GM21515 (cell line): ENCODE measurements around the gene ARR3.
"Not testable (repeated sequence)": the region's sequence is repeated elsewhere in the genome, so short reads cannot be mapped to it uniquely, and the experiment has no call there.

ENCODE experiments used
- ATAC-seq: cut with Tn5 transposase; IDR thresholded peaks from one replicate; pipeline ENCODE4 v1.9.1; 2021; ENCODE audit not compliant: unreplicated experiment

The ARR3 gene

DNA sequence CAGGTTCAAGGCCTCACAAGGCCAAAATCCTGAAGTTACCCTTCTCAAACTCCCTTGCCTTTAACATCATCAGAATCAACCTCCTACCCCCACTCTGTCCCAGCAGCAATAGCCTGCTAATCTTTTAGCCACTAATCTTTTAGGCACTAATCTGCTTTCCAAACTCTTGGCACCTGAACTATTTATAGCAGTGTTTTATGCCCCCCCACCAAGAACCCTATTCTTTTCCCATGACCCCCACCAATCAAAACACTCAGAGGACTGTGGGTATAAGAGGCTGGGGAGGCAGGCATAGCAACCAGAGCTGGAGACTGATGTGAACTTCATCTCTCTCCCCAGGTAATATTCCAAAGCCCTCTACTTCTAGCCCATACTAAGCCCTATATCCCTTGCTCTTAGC, at the start of gene ARR3:
TSS of gene ARR3 (plus strand) at position 301 of the 400 bp plus-strand sequence. CDS start 1,052 bp downstream, outside the sequence.
- ATAC-seq = no peak

DNA sequence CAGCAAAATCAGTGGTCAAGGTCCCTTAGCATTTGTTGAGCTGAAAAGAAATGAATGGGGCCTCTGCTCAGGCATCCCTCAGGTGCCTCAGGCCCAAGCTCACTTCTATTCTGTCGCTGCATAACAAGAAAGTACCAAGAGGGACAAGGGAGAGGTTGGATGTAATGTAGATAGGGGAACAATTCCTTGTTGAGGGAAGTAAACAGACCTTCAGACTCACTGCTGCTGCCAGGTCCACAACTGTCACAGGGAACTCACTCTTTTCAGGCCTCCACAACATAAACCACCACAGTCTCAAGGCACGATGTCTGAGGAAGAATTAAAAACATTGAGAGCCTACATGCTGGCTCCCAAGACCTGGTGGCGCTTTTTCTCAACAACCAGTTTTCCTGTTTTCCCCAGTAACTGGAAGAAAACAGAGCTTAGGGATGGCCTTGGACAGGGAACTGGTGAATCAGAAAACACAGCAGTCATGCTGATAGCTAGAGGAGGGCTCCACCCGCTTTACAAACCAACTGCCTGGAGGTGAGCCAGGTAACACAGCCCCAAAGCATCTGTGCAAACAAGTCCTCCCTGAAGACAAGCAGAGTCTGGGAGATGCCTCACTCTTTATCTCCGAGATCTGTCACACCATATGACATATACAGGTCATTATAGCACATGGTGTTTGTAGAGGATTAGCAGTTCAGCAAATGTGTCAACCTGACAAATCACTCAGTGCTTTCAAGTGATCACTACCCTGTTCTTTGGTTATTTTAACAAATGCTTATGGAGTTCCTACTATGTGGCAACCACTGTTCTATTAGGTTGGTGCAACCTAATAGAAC, 48.0 kb upstream of the ARR3 start:
- no peak for ATAC-seq

DNA sequence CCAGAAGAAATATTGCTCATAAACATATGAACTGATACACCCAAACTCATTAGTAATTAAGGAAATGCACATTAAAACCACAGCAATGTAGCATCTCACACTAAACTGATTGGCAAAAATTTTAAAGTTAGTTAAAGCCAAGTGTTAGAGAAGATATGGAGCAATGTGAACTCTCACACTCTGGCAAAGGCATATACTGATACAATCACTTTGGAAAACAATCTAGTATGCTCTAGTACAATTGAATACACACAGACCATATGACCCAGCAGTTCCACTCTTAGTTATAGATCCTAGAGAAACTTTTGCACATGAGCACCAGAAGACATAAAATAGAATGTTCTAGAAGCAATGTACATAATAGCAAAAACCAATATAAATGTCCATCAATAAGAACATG, 42.1 kb upstream of the ARR3 start:
- ATAC-seq = no peak

DNA sequence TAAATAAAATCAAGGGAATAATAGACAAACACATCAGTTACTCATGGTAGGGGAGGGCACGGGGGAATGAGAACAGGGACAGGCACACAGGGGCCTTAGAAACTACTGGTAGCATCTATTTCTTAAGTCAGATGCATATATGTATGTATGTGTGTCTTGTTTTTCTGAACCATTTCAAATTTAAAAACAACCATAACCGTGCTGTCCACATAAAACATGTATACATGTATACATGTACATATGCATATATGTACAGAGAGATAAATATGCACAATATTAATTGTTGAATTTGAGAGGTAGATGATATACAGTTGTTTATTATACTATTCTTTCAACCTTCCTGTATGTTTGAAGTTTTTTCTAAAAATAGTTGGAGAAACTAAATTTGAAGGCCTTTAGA, 41.4 kb upstream of the ARR3 start:
- no peak for ATAC-seq

DNA sequence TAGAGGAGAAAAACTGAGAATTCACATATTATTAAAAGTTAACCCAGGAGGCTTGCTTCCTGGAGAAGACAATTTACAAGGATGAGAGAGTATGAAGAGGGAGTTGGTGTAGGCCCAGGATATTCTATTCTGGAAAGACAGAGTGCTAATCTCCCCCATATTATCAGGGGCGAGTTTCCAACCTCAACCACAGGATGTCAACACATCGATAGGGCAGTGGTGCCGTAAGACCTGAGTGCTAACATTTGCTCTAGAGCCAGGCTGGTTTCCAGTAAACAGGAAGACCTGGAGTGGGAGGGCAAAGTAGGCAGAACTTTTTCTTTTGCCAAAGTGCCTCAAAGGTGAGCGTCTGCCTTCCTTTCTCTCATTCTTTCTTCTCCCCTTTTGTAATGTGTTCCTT, 36.5 kb upstream of the ARR3 start:
- no peak for ATAC-seq

DNA sequence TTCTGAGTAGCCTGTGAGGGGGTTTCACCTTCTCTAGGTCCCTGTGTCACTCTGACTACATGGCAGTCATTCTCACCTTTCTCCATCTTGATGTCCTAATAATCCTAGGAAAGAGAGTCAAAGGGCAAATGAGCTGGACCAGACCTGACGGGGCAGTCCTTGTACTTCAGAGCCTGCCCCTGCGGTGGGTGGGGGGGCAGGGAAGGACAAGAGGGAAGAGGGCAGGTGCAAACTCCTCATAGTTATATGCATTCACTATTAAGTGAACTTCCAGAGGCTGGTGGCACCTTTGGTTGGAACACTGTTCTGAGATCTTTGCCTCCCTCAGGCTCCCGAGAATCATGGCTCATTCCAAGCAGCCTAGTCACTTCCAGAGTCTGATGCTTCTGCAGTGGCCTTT, 33.8 kb upstream of the ARR3 start, which contains the start of gene AWAT1:
TSS of gene AWAT1 (plus strand) at position 301 of the 400 bp plus-strand sequence. CDS start at position 342, 41 bp downstream.
- no peak for ATAC-seq

DNA sequence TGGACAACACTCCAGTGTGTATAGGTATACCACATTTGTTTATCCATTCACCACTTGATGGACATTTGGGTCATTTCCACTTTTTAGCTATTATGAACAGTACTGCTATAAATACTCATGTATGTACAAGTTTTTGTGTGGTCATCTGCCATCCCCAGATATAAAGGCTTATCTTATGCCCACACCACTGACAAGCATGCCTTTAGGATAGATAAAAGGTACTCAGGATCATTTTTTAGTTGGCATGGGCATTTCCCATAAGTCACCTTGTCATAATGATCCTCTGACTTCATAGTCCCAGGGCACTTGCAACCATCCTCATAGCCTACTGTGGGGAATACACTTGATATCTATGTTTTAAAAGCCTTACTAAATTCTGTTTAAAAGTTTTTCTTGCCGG, 27.4 kb upstream of the ARR3 start:
- no peak for ATAC-seq

DNA sequence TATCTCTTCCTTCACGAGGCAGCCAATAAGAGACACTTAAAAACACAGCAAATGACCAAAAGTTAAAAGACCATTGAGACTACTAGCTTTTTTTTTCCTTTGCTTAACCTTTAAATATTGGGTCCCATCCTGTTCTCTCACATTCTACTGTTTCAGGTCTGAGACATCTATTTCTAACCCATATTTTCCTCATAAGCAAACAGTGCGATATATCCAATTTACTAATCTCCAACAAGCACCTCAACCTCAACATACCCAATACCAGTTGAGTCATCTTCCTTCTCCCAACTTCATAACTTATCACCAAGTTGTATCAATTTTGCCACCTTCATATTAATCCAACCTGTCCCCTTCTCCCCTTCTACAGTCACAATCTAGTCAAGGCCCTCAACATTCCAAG, 26.6 kb upstream of the ARR3 start:
- no peak for ATAC-seq

DNA sequence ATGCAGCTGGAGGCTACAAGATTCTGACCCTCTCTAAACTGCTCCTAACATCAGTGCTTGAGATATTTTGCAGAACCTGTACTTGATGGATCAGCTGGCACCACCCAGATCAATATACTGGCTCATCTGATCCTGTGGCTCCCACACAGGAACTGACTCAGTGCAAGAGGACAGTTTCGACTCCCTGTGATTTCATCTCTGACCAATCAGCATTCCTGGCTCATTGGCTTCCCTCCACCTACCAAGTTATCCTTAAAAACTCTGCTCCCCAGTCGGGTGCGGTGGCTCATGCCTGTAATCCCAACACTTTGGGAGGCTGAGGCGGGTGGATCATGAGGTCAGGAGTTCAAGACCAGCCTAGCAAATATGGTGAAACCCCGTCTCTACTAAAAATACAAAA, 24.5 kb upstream of the ARR3 start:
- ATAC-seq = not testable (repeated sequence)

DNA sequence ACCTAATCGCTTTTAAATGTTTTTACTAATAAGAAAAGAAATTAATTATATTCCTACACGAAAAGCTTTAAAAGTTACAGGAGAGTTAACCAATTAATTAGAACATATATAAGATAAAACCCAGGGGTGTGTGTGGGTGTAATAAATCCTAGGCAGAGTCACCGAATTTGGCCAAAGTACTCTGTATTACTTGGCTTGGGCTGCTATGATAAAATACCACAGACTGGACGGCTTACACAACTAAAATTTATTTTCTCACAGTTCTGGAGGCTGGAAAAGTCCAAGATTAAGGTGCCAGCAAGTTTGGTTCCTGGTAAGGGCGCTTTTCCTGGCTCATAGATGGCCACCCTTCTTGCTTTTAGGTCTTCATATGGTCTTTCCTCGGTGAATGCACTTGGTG, 23.3 kb upstream of the ARR3 start:
- ATAC-seq = no peak

DNA sequence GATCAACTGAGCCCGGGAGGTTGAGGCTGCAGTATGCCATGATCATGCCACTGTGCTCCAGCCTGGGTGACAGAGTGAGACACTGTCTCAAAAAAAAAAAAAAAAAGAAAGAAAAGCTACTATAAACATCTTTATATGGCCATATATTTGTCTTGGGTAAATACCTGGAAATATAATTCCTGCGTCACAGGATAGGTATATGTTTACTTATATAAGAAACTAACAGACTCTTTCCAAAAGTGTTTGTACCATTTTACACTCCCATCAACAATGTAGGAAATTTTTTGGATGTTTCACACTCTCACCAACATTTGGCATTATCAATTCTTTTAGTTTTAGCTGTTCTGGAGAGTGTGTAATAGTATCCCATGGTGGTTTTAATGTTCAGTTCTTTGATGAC, 20.9 kb upstream of the ARR3 start:
- ATAC-seq = no peak

DNA sequence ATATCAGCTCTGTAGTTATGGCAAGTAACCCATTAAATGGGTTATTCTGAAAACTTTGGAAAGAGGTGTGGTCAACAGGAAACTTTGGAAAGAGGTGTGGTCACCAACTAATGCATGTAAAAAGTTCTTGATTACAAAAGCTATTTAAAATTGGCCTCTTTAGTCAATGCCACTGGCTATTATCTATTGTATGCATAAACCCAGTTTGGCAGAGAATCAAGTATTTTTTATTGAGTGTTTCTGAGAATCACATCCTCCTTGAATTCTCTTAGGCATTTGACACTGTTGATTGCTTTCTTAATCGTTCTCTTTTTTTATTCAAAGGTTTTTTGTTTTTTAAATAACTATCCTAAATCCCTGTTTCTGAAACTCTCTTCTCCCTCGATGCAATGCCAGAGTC, 15.6 kb upstream of the ARR3 start:
- no peak for ATAC-seq

DNA sequence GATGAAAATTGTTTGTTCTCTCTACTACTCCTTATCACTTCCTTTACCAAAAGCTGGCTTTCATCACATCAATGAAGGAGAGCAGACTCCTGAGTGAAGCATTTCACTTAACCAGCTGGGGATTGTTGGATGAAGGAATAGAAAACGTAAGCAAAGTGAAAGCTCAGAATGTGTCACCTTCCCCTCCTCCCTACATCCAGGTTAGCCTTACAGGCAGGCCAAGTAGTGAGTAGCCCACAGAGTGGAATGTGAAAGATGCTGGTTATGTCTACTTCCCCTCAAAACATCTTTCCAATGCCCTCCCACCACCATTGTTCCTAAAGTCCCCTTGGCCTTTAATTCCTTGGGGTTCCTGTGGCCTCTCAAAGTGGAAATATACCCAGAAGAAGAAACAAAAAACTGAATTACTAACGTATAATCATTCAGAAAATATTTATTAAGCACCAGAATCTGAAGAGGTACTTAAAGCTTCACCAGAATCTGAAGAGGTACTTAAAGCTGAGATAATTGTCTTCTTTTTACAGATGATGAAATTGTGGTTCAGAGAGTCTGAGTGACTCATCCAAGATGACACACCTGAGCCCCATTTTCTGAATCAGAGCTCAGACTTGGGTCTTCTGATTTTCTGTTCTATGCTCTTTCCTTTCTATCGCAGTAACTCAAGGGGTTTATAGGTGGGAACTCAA, 14.6 kb upstream of the ARR3 start:
- ATAC-seq = no peak

DNA sequence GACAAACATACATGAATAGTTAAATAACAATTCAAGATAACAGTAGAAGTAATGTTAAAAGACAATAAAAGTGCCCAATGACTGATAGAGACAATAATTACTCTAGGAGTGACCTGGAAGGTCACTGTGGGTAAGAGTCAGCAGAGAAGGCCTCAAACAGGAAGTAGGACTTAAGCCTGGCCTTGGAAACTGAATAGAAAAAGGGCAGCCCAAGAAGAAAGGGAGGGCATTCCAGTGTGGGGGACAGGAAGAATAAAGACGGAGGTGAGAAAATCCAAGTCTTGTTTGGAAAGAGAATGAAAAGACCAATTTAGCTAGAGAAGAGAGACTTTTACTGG, 14.1 kb upstream of the ARR3 start:
- ATAC-seq = no peak

DNA sequence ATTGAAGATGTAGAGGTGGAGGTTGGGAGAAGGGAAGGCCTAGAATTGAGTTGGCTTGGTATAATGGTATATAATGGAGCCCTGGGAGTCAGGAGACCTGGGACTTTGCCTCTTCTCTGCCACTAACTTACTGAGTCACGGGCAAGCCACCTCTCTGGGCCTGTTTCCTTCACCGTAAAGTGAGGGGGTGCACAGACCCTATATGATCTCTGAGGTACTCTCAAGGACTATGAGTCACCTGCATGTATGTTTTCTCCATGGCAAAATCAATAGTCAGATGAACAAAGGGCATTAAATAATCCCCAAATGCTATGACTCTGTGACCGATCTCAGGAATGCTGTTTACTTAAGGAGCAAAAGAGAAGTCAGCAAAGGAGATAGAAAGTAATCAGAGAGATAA, 13.2 kb upstream of the ARR3 start:
- ATAC-seq = no peak

DNA sequence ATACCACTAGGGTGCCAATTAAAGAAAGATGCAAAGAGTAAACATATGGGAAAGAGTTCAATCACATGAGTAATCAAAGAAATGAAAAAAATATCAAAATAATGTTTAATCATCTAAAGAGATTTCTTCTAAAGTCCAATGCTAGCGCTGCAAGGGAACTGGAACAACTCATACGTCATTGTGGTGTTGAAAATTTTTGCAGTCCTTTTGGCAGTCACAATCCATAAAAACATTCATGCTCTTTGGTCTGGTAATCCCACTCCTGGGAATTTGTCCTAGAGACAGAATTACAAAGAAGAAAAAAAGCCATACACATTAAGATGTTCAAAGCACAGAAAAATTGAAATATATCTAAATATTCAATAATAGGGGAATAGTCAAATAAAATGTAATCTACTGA, 12.7 kb upstream of the ARR3 start:
- no peak for ATAC-seq

DNA sequence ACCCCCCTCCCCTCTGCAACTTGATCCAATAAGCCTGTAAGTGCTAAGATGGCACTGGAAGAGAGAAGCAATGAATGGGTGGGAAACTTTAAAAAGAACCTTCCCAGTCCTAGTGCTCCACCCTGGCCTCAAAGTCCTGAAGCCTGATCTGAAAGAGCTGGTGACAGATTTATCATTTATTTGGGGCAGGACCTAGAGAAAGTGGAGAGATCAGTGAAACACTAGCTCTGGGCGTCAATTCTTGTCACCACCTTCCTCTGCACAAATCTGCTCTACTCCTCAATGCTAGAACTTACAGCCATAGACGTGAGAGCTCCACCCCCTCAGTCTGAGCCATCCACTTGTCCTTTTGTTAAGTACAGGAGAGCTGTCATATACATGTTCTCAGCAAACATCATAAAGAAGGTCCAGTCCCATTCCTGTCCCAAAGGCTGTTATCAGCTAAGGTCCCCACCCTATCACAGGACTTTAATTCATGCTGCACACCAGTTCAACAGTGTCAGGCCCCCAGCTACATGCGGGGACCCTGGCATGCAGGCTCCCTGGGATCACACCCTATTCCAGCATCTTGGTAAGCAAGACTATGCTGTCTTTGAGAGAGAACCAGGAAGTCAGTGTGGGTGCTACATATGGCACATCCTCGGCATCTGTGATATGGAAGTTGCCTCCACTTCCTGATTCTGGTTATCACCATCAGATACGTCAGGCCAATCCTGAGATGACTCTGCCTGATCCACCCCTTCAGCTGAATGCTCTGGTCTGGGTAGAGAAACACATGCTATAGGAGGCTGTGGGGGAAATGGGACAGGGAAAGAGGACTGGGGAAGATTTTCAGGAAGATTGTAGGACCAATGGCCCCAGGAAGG, 10.5 kb upstream of the ARR3 start:
- ATAC-seq = no peak

DNA sequence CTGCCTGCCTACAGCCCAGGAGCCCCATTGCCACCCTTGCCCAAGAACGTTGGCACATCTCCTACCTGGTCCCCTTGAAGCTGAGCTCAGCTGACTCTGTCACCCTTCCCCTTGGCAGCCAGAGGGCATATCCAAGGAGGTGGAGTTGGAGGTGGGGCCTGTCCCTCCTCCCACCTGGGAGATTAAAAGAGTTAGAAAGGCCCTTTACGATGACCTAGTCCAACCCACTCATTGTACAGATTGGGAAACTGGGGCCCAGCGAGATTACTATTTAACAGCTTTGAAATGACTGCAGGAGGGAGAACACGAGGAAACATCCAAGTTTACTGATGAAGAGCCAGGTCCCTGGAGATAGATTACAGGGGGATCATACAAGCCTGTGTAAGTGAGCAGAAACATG, 8.0 kb upstream of the ARR3 start, which contains the start of gene P2RY4:
TSS of gene P2RY4 (minus strand) at position 101 of the 400 bp plus-strand sequence. CDS start 580 bp downstream, outside the sequence.
- no peak for ATAC-seq

DNA sequence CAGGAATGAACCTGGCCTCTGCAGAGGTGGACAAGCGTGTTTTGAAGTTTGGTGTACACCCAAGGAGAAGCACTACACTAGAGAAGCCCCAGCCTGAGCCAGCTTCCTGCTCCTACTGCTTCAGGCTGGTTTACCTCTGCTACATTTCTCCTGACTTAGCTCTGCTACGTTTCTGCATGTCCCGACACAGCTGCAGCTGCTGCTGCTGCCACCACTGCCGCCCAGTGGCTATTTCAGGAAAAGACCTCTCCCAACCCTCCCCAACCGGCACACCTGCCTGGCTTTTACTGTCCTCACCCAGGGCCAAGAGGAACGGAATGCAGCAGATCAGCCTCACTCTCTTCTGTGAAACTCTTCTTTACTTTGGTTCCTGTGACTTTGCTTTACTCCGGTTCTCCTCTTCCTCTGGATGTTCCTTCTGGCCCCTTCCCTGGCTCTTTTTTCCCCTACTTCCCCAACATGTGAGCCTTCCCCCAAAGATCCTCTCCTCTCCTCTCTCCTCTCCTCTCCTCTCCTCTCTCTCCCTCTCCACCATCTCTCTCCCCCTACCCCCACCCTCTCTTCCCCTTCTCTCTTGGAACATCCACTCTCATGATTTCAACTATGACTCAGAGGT, 5.1 kb upstream of the ARR3 start:
- peak; percentile 56 for ATAC-seq

DNA sequence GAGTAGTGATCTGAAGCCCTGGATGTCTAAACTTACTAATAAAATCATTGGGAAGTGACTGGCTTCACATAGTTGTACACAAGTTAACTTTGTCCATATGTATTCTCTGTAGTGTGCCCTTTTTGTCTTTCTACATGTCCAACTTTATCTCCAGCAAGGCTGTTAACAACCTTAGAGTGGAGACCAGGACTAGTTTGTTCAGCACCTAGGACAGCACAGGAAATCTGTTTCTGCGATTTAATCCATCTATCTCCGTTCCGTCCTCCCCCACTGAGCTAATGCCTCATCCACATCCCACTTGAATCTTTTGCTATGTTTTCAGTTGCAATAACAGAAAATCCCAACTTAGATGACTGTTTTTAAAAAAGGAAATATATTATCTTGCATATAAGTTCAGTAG, 3.4 kb upstream of the ARR3 start:
- ATAC-seq = no peak

DNA sequence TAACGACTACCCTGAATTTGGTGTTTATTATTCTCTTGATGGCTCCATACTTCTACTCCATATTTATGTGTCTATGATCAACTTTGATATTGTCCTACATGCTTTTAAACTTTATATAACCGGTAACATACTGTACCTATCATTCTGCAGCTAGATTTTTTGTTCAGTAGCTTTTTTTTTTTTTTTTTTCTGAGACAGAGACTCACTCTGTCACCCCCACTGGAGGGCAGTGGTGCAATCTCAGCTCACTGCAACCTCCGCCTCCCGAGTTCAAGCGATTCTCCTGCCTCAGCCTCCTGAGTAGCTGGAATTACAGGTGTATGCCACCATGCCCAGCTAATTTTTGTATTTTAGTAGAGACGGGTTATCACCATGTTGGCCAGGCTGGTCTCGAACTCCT, 5.9 kb downstream of the ARR3 start:
- not testable (repeated sequence) for ATAC-seq
